Stimulated activated CD4-positive, alpha-beta T cell treated with anti-CD3 and anti-CD28 coated beads, Interleukin-15, amount 100 ng/mL, for 48 hours (primary cell): ENCODE measurements around the gene ONECUT3.

Experiments used
- DNase-seq, 2 donors: peaks; one replicate each; pipeline ENCODE4 v3.0.0-alpha.2; 2020; ENCODE audit warnings: low read depth in 2 of 2

Gene ONECUT3

GRCh38 chr19:1814833-1815604, 61.7 kb downstream of the ONECUT3 start:
- DNase-seq = no peak

DNA sequence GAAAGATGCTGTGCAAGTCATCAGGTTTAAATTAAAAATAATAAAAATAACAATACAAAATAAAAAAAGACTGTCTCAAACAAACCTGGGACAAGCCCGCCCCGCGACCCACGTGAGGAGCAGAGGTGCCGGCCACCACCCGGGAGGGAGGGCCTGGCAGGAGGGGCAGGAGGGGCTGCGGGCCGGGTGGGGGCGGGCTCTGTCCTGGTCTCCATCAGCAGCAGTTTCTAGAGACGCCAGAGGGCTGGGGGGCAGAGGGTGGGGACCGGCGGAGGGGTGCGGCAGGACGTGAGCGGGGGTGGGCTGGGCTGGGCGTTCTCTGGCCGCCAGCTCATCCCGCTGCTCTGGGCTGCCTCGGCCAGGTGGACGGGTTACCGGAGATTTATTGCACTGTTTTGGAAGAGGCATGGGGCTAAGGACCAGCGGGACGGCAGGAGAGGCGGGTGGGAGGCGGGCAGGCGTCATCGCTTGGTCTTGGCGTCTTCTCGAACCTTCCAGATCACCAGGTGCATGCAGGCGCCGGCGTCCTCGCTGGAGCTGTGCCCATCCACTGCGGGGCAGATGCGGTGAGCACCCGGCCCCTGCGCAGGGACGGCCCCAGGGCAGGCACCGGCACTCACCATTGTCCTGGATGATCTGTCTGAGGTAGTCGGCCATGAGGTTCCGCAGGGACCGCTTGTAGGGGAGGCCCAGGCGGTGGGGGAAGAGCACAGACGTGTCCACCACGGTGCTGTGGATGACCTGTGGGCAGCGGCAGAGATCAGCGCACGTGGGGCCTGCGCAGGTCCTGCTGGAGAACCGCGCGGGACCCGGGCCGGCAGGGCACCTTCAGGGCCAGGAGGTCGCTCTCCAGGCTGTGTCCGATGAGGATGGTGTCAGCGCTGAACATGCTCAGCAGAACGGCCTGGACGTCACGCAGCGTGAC, 62.6 kb downstream of the ONECUT3 start:
- no peak for DNase-seq

DNA sequence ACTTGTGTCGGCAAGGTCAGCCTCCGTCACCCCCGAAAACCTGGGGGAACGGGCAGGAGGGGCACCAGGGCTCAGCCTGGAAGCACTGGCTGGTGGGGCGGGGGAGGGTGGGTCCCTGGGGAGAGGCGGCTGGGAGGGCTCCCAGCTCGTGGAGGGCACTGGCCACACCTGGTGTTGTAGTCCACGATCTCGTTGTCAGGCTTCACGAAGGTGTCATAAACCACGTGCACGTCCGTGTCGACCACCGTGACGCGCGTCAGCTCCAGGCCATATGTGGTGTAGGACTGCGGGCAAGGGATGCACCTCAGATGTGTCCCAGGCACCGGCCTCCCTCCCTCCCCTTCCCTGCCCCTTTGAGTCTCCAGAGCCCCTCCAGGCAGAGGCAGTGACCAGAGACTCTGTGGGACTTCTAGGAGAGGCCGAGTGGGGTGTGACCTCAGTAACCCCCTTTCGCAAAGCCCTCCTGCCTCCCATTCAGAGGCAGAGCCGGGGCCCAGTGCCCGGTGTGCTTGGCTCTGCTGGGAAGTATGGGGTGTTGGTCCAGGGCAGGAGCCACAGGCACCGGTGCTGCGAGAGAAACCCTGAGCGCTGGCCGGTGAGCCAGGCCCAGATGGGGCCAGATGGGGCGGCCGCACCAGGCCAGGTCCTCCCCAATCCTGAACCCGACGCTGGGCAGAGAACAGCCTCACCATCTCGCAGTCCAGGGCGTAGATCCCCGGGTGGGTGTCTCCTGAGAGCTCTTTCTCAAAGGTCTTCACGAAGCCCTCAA, 63.4 kb downstream of the ONECUT3 start:
- DNase-seq = no peak

DNA sequence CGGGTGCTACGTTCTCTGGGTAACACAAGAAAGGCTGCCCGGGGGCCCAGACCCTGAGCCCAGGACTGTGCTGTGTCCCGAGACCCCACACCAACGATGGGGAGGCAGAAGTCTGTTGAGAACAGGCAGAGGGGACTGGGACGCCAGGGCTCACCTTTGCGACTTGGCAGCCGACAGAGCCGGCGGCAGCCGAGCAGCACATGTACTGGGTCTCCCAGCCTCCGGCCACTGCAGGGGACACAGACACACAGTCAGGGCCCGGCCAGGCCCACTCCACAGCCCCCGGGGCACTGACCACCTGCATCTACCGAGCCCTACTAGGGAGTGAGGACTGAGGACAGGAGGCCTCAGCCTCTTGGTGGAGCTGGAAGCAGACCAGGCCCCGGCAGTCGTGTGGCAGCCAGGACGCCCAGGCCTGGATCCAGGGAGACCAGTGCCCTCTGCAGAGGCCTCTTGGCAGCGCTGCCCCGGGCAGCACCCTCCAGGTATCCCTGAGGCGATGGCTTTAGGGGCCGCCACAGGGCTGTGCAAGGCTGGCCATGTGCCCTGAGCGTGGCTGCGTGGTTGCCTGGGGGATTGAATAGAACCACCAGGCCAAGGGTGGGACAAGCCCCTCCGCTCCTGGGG, 64.4 kb downstream of the ONECUT3 start:
- no peak for DNase-seq

- DNase-seq = no peak
Observed at GRCh38 chr19:1818549-1819195, 65.4 kb downstream of the ONECUT3 start.

- no peak for DNase-seq
Observed at GRCh38 chr19:1819341-1820255, 66.3 kb downstream of the ONECUT3 start.

GRCh38 chr19:1822210-1822609, 68.9 kb downstream of the ONECUT3 start:
- no peak for DNase-seq

- DNase-seq = no peak
Observed at GRCh38 chr19:1823020-1823419, 69.7 kb downstream of the ONECUT3 start.

- no peak for DNase-seq
Observed at GRCh38 chr19:1823539-1824251, 70.4 kb downstream of the ONECUT3 start.

DNA sequence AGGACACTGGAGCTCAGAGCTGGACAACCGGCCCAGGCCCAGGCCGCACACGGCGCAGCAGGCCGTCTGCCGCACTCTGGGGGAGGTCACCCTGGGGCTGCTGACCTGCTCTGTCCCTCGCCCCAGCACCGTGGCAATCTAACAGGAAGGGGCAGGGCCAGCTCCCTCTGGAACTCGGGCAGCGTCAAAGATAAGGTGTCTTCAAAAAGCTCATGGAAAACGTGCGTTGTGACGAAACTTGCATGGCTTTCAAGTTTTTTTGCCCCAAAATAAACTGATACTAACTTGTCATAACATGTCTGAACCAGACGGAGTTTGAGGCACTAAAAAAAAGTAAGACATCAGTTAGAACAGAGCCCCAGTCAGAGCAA, 70.9 kb downstream of the ONECUT3 start:
- DNase-seq = no peak

DNA sequence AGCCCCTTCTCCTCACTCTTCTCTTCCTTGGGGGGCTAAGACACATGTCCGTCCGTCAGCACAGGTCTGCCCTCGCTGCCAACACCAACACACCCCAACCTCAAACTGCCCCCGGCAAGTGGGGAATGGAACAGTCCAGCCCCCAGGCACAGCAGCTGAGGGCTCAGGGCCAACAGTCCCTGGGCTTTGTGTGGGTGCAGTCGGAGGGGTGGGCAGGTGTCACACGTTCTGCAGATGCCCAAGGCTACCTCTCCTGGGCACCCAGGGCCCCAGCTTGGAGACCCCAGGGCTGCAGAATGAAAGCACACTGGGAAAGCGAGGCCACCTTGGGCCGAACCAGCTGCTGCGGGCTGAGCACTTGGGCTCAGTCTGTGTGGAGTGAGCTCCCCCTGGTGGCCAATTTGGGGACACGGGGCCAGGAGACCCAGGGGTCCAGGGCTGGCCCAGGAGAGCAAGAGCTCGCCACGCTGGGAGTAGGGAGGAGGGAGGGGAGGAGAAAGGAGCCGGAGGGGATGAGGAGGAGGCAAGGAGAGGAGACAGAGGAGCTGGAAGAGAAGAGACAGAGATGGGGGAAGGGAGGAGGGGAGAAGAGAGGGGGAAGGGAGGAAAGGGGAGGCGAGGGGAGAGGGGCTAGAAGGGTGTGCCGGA, 72.7 kb downstream of the ONECUT3 start:
- peak; percentile 50 to 67 for DNase-seq

DNA sequence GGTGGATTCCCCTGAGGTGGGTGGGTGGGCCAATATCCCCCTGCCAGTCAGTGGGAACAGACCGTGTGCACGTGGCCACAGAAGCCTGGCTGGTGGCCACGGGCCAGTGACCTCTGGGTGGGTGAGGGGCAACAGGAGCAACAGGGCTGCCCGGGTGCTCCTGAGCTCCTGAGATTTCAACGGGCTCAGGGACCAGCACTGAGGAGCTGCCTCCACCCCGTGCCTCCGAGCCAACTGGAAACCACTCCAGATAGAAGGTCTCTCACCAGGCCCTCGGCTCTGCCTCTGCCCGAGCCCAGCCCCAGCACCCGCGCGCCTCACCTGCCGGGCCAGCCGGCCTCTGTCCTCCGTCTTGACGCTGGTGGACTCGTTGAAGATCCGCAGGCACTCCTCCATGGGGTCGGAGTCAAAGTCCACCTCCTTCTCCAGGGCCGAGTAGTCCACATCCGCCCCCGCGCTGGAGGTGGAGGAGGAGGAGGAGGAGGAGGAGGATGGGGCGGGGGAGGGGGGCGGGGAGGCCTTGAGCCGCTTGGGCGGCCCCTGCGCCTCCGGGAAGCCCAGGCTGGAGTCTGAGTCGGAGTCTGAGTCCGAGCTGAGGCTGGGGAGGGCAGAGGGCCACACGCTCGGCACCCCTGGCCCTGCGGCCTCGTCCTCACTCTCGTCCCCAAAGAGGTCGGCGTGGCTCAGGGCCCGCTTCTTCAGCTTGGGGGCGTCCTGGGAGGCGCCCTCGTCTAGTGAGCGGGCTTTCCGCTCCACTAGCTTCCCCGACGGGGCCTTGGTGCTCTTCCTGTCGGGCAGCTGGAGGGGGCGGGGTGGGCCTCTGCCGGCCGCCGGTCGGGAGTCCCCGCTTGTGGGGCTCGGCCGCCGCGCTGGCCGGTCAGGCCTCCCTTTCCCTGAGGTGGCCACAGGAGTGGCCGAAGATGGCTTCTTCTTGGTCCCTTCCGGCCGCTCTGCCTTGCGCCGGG, 73.5 kb downstream of the ONECUT3 start:
- no peak for DNase-seq

DNA sequence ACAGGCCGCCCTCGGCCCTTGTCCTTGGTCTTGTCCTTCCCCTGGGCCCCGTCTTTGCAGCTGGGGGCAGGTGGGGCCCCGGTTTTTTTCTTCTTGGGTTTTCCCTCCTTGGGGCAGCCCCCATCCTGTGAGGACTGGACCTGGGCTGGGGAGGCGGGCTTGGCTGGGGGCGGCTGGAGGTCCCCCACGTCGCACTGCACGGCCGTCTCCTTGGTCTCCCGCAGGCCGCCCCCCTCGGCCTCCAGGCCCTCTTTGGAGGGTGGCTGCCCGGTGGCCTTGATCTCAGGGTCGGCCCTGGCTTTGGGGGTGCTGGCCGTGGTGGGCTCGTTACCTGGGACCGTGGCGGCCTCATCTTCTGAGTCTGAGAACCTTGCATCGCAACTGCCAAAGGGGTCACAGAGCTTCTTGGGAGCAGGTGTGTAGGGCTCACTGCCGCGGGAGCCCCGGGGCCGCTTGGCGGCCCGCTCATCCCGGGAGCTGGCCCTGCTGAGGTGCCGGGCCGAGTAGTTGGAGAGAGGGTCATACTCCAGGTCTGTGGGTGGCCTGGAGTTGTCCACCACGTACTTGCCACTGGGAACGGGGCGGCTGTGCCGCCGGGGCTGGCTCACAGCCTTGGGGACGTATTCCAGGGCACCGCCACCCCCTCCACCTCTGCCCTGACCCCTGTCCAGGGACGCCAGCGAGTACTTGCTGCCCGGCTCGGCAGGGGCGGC, 74.4 kb downstream of the ONECUT3 start:
- no peak for DNase-seq

- no peak for DNase-seq
Observed at GRCh38 chr19:1828279-1829238, 75.3 kb downstream of the ONECUT3 start.

DNA sequence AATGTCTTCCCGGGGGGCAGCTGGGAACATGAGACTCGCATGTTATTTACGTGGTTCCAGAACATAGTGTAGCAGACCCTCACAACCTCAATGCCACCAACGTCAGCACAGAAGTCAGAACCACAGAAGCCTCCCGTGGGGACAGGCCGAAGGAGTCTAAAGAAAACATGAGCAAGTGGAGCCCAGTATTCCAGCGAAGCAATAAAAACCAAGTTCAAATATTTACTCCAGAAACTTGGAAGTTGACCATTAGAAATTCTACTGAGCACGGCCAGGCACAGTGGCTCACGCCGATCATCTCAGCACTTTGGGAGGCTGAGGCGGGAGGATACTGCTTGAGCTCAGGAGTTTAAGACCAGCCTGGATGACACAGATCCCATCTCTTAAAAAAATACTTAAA, 76.7 kb downstream of the ONECUT3 start:
- no peak for DNase-seq

GRCh38 chr19:1830568-1830967, 77.3 kb downstream of the ONECUT3 start:
- DNase-seq = no peak
